HG02870 (cell line): ENCODE data around the gene PLEKHH1.

Source experiments
- ATAC-seq: cut with Tn5 transposase; IDR thresholded peaks from one replicate; pipeline ENCODE4 v1.9.1; 2021; ENCODE audit warnings: mild to moderate bottlenecking, moderate library complexity; ENCODE audit not compliant: unreplicated experiment

Gene PLEKHH1

DNA sequence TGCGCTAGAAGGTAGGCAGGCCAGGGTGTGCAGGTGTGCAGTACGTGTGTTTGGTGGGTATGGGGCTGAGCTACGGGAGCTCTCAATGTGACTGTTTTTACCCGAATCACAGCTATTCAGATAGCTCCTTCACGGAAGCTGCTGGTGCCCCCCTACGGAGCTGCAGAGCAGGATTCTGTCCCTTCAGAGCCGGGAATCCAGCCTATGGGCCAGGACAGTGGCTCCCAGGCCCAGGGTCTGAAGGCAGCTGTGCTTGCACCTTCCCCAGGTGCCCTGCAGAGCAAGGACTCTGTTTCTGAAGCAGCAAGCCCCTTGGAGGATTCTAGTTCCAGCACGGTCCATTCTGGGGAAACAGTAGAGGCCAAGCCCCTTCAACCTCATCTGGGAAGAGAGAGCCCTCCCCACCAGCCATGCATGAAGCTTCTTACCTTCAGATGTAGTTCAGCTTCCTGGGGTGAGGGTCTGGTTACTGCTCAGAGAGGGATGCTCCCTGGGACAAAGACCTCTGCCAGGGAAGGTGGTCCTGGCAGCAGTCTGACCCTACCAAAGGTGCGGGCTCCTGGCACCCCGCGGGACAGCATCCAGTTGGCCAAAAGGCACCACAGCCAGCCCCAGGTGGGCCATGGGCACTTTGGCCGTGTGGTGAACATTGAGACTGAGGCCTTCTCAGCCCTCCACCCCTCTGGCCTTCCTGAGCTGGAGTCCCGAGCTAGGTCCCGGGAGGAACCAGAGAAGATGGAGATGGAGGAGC is 29.1 kb downstream of the PLEKHH1 start:
- no peak for ATAC-seq

DNA sequence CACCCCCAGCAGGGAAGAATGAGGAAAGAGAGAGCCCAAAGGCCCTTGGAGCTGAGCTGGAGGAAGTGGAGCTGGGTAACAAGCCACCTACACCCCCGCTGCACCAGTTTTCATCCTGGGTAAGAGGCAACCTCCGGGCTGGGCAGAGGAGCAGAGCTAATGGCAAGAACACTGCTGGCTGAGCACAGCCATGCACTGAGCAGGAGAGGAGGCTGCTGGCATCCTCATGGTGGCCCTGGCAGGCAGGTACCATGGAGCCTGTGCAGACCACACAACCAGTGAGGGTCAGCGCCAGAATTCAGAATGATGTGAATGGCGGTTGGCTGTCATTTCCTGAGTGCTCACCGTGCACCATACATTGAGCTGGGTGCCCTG is 29.7 kb downstream of the PLEKHH1 start:
- no peak for ATAC-seq

DNA sequence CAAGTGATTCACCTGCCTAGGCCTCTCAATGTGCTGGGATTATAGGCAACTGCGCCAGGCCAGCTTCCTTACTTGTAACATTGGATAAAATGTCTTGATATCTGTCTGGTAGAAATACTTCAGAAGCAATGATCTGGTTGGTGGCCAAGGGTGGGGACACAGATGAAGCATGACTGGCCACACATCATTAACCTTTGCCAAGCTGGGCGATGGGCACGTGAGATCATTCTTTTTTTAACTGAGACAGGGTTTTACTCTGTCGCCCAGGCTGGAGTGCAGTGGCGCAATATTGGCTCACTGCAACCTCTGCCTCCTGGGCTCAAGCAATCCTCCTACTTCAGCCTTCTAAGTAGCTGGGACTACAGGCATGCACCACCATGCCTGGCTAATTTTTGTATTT is 31.1 kb downstream of the PLEKHH1 start:
- ATAC-seq = no peak

DNA sequence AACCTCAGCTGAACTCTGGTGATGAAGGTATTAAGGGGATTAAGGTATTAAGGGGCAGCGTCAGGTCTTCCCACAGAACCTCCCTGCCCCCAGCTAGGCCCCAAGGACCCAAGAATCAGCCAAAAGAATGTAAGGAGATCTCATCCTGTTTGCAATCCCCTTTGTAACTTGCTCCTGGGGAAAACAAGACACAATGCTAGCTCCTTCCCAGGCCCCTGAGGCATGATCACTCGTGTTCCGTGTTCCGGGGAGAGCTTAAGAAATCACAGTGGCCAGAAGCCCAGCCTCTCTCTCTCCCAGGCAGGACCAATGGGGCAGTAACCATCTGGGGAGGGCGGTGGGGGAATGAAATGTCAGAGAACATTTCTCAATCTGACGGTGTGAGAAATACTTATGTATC is 33.8 kb downstream of the PLEKHH1 start:
- ATAC-seq = no peak

DNA sequence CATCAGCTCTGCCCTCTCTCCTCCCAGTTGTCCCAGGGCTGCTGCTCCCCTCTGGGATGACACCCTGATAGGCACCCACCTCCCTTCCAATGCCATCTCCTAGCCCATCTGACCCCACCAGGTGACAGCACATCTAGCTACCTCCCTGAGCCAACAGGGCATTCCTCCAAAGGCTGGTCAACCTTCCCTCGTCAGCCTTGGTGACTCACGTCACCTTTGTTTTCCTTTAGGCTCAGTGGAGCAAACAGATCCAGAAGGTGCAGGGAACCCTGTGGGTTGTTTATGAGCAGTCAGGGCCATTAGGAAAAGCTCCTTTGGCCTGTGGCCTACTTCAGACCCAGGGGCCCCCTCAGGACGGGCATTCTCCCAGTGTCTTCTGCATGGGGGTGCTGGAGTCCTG is 34.6 kb downstream of the PLEKHH1 start:
- no peak for ATAC-seq

DNA sequence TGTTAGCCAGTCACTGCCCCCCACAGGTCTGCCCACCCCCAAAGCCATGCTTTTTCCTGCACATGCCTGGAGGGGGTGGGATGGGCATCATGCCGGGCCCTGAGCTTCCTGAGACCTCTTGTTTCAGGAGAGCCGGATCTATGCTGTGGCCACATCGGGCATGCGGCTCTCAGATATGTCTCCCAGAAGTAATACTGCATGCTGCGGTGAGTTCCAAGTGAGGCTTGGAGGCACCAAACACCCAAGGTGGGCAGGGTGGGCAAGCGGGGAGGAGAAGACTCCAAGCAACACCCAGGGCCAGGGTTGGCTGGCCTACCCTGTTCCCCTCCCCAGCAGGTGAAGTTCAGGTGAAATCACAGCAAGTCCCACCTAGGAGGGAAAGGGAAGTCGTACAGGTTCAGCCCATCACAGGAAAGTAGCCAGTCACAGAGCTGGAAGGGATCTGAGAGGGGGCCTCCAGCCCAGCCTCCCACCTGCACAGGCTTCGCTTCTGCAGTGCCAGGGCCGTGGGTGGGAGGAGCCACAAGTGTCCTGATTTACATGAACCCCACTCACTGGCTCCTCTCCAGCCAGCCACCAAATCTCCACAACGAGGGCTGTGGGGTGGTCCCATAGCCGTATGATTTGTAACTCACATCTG is 36.0 kb downstream of the PLEKHH1 start:
- no peak for ATAC-seq

DNA sequence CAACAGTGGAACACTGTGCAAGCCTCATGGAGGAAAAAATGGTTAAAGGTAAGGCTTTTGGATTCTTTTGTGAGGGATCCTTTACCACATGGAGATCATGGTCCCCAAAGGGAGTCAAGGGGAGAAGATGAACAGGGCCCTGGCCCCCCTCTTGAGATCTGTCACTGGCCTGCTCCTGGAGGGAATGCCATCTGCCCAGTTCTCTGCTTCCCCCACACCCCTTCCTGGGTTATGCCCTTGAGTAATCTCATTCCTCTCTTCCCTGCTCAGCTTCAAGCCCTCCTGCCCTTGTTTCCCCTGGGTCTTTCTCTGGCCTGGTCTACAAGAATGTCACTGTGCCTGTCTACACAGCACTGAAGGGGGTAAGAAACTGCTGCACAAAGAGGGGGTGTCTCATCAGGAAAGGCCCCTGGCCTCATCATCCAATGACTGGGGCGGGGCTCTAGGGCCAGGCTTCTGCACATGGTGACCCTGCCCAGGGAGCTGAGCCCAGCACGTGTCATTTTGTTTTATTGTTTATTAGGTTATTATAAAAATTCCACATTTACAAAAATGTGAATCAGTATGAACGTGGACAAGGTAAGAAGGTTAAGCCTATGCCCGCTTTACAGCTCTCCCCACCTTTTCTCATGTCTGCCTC is 36.7 kb downstream of the PLEKHH1 start:
- ATAC-seq = no peak

DNA sequence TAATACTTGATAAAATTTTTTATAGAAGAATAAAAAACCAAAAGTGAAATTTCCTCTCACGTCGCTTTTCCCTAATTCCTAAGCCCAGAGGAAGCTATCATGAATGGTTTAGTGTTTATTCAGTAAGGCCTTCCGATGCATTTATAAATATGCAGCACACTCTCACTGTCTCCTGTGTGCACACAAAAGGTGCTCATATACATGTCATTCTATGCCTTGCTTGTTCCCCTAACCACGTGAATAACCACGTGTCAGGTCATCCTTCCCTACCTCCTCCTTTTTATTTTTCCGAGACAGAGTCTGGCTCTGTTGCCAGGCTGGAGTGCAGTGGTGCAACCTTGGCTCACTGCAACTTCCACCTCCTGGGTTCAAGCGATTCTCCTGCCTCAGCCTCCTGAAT is 37.4 kb downstream of the PLEKHH1 start:
- ATAC-seq = no peak

DNA sequence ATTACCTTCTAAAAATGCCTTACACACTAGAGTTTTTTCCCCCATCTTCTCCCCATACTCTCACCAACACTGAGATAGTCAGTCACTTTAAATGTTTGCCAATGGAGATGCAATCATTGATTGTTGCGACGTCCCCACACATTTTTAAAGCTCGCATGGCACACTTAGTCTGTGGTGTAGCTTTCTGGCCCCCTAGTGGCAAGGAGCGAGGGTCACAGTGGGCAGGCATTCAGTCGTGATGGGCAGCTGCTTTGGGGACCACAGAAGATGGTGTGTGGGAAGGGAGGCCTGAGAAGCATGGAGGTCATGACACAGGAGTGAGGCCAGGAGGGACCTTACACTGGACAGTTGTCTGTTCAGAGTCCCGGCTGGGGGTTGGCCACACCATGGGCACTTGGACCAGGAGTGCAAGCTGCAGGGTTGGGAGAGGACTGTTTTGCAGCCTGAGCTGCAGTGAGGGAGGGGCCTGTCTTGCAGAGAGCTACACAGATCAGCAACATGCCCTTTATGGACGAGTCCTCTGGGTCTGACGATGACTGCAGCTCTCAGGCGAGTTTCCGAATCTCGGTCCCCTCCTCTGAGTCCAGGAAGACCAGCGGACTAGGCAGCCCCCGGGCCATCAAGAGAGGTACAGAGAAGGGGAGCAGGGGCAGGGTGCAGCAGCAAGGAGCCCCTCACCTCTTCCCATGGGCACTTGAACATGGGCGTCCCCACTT is 38.3 kb downstream of the PLEKHH1 start:
- ATAC-seq = peak; percentile 47

DNA sequence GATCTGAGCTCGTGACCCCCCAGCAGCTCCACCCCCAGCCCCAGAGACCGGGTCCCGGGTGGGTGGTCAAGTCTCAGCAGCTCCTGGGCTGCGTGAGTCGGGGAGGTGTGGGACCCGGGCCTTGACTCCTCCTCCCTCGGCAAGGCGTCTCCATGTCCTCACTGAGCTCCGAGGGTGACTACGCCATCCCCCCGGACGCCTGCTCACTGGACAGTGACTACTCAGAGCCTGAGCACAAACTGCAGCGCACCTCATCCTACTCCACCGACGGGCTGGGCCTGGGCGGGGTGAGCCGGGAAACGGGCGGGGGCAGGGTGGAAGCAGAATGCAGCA is 38.9 kb downstream of the PLEKHH1 start:
- ATAC-seq = no peak

DNA sequence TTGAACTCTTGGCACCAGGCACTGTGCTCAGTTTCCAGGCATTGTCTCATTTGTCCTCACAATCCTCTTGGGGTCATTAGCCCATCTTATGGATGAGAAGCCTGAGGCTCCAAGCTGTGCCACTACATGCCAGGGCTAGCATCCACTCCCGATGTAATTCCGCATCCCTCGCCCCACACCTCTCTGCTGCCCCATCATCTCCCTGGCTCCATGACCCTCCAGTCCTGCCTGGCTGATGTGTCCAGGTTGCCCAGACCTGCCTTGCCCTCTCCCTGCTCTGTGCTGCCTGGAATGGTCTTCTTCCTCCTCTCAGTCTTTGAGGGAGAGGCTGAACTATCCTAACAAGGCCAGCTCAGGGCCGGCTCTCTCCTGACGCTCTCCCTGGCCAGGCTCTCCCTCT is 39.5 kb downstream of the PLEKHH1 start:
- ATAC-seq = no peak

DNA sequence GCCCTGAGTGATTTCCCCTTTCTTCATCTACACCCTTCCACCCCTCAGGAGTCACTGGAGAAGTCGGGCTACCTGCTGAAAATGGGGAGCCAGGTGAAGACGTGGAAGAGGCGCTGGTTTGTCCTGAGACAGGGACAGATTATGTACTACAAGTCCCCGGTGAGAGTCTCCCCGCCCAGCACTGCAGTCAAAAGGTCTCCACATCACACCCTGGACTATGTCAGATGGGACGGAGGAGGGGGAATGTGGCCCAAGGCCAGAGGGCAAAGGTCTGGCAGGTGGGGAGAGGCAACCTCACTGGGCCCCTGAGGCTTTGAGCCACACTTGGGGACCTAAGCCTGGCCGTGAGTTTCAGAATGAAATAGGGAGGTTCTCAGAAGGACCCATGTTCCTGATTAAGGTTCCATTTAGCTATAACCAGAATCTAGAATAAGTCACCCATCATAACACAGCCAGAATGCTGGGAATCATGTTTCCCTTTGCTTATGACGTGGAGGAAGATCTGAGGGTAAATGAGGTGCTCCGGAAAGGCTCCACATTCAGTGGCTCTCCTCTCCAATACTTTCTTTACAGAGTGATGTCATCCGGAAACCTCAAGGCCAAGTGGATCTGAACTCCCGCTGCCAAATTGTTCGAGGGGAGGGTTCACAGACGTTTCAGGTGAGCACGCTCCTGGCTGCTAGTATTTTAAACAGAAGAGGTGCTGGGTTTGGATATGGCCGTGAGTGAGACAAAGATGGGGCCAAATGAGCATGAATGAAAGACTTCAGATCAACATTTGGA is 40.3 kb downstream of the PLEKHH1 start:
- no peak for ATAC-seq

DNA sequence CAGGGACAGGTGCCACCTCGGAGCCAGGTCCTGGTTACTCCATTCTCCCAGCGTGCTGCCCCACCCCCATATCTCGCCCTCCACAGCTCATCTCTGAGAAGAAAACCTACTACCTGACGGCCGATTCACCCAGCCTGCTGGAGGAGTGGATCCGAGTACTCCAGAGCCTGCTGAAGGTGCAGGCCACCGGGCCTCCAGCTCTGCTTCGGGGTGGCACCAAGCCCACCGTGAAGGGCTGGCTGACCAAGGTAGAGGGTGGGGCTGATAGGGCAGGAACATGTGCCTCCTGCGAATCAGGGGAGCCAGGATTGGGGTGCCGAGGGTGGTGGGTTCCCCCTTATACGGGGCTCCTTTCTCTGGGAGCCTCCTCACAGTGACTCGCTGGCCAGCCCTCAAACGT is 41.1 kb downstream of the PLEKHH1 start:
- no peak for ATAC-seq

DNA sequence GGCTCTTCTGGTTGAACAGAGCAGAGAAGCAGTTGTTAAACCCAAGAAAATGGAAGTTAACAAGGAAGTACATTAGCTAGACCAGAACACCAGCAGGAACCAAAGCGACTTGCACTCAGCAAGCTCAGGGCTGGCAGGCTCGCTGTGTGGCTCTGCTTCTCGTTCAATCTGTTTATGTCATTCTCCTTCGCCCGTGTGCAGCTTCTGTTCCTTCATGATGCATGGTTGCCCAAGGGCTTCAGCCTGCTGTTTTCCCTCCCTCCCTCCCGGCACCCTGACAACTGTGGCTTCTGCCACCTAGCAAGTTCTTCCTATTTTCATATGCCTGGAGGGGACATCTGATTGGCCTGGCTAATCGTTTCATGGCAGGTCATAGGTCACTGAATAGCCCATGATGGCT is 41.7 kb downstream of the PLEKHH1 start:
- no peak for ATAC-seq

DNA sequence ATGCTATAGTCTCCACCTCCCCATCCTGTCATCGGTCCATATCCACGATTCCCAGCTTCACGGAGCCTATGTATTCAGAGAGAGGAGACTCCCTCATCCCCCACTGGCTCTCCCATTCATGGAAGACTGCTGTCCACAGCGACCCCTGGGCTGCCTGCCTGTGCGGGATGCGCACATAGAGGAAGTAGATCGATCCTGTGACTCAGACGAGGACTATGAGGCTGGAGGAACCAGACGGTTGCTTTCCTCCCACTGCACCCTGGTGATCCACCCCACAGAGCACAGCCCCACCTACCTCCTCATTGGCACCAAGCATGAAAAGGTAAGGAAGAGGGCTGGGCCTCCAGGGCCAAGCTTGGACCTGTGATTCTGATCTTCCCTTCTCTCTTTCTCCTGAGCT is 42.6 kb downstream of the PLEKHH1 start:
- ATAC-seq = no peak

DNA sequence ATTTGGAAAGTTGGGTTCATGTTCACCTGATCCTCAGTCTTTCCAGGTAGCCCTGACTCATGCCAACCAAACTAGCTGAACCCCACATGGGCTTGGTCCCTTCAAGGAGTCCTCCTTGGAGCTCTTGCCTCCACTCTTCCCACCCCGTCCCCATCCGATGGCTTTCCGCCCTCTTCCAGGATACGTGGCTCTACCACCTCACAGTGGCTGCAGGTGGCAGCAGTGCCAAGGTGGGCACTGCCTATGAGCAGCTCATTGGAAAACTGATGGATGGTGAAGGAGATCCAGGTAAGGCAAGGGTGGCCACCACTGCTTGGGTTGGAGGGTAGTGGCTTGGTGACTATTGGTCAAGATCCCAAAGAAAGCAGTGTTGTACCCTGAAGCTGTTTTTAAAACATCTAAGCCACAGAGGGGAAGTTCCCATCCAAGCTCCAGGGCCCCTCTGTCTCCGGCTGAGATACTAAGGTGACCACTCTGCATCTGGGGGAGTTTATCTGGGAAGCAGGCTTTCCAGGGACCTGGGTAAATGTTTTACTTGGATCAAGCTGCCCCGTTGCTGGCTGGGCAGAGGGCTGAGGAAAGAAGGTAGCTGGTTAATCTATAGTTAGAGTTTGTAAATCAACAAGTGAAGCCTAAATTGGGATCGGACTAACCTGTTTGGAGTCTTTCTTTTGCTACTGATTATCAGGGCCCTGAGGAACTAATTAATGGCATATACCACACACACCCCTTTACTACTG is 43.3 kb downstream of the PLEKHH1 start:
- ATAC-seq = no peak

DNA sequence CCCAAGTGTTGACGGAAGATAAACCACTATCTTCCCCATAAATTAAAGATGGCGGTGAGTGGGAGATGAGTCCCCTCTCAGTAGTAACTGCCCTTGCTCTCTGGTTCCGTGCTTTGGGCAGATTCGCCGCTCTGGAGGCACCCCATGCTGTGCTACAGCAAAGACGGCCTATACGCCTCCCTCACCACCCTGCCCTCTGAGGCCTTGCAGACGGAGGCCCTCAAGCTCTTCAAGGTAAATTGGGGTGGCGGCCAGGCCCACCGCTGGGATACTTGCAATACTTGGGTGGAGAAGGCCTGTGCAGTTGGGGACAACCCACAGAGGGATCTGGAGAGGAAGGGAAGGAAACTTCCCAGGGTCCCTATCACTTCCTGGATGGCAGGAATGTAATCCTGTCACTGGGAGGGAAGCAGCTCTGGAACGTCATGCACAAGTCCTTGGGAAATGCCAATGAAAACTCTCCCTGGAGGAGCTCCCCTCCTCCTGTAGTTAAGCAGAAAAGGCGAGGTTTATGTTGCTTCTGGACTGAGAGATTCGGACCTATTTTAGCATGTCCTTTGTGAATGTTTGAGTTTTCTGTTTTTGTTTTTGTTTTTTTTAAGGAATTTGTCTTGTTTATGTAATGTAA is 44.2 kb downstream of the PLEKHH1 start:
- ATAC-seq = no peak

DNA sequence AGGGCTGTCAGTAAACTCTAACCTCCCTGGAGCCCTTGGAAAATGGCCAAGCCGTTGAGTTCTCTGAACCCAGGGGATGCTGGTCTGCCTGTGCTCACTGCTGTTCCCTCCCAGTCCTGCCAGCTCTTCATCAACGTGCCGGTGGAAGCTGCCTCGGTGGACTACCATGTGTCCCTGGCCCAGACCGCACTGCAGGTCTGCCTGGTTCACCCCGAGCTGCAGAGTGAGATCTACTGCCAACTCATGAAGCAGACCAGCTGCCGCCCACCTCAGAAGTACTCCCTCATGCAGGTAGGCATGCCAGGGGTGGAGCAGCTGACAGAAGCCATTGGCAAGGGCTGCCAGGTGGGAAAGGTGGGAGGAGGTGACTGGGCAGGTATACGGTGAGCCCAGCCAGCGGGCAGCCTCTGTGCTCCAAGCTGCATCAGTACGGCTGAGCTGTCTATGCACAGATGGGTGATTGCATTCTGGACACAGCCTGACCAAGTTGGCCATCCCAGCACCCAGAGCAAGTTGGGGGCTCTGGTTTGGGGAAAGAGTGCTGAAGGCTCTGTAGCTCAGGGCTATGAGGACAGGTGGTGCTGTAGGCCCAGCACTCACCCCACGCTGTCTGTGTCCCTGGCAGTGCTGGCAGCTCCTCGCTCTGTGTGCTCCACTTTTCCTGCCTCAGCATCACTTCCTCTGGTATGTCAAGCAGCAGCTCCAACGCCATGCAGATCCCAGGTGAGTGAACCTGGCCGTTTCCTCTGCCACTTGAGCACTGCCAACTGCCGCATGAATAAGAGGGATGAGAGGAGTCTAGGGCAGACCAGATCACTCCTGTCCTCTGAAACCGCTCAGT is 45.0 kb downstream of the PLEKHH1 start:
- ATAC-seq = no peak

DNA sequence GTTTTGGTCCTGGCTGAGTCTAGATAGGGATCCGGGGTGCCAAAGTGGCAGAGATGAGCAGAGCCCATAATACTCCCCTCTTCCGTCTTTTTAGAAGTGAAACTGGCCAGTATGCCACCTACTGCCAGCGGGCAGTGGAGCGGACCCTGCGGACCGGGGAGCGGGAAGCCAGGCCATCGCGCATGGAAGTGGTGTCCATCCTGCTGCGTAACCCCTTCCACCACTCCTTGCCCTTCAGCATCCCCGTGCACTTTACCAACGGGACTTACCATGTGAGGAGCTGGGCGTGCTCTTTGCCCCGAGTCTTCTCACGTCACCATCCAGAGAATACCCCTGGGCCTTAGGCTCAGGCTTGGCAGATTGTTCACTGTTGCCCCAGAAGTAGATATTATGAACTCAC is 46.0 kb downstream of the PLEKHH1 start:
- no peak for ATAC-seq
